ENCODE measurements around the gene TBX10.
A peak's percentile ranks its signal among the peaks of the same experiment; 100 is the strongest.
"Not testable (repeated sequence)": the region's sequence is repeated elsewhere in the genome, so short reads cannot be mapped to it uniquely, and the experiment has no call there.

The TBX10 gene

DNA sequence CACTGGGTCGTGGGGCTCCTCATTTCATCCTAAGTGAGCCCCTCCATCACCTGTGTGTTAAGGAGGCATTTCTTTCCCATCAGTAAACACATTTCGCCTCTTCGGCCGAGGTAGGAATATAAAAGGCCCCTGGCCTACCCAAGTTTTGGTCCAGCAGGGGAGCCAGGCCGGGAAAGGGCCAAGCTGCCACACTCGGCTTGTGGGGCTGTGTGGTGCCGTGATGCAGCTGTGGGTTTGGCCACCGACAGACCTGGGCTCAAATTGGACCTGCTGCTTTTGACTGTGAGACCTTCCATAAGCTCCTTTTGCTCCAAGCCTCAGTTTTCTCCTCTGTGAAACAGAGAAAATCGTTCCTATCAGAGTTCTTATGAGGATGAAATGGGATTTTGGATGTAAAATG, 32.1 kb downstream of the TBX10 start:
- no peak for DNase-seq (ENCODE audit: low read depth, low spot score)
- Histone ChIP-seq H3K4me1 (ENCODE audit: insufficient read depth, insufficient read length) (peaks cover 21% of the 10 kb centered on the region), H3K4me3 (ENCODE audit: insufficient read length, low read depth) (peak overlapping the region; percentile 98), H3K36me3 (ENCODE audit: insufficient read depth, insufficient read length, low read length) (peaks cover 45% of the 10 kb centered on the region), H3K9ac (ENCODE audit: insufficient read length, low read depth) (peak overlapping the region; percentile 96), H3K27me3 (ENCODE audit: insufficient read depth, insufficient read length) (no peaks in the 10 kb centered on the region), H3K9me3 (ENCODE audit: insufficient read depth, low read length) (peaks cover 5% of the 10 kb centered on the region)
- TF ChIP-seq YY1 (IDR thresholded peaks at IDR 0.05; ENCODE audit: insufficient read depth, insufficient read length) (no peak), SUZ12 (IDR thresholded peaks at IDR 0.05; ENCODE audit: extremely low read depth, insufficient read depth, insufficient read length) (no peak)

DNA sequence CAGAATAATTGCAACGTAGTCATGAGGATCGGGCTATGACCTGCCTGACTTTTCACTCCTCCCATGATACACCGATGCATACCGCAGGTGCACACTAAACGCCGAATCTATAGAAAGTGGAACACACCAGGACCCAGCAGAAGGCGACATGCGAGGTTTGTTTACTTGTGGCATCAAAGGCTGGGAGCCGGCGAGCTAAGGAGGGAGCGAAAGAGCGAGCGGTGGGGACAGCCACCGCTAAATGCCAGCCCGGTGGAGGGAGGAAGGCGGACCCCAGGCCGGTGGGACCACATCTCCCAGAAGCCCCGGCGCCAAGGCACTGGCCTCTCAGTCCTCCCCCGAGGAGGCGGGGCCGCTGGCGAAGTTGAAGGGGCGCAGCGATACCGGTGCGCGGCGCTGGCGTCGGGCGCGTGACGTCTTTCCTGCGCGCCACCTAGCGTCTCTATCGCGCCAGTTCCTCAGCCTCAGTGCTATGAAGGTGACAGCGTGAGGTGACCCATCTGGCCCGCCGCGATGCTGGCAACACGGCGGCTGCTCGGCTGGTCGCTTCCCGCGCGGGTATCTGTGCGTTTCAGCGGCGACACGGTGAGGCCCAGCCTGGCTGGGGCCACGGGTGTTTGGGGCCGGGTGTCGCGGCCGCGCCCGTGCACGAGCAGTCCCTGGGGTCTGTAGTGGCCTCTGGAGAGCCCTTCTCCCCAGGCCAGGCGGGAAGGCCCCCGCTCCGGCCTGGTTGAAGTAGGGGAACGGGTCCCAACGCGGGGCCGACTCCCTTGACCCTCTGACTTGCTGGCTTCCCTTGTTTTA, 32.9 kb downstream of the TBX10 start, which contains the start of gene NDUFV1:
NDUFV1 (plus strand) TSS at position 445 of the 804 bp plus-strand sequence; CDS start at position 514, 69 bp downstream.
- no peaks in the 10 kb centered on the region for H3K27me3 ChIP-seq (ENCODE audit: insufficient read depth, insufficient read length)
- DNase-seq (ENCODE audit: low read depth, low spot score), result peak; percentile 95
- H3K9me3 ChIP-seq (ENCODE audit: insufficient read depth, low read length), result peaks cover 13% of the 10 kb centered on the region
- H3K4me3 ChIP-seq (ENCODE audit: insufficient read length, low read depth), result peak within 1 kb of the TSS; percentile 98
- peak within 1 kb of the TSS; percentile 96 for H3K9ac ChIP-seq (ENCODE audit: insufficient read length, low read depth)
- H3K36me3 ChIP-seq (ENCODE audit: insufficient read depth, insufficient read length, low read length), result peaks cover 37% of the 10 kb centered on the region
- H3K4me1 ChIP-seq (ENCODE audit: insufficient read depth, insufficient read length), result peaks cover 21% of the 10 kb centered on the region
- no peak for TF ChIP-seq ZNF274 (IDR thresholded peaks at IDR 0.05; ENCODE audit: low read depth, low read length)
- TF ChIP-seq SUZ12 (IDR thresholded peaks at IDR 0.05; ENCODE audit: extremely low read depth, insufficient read depth, insufficient read length), result no peak
- TF ChIP-seq YY1 (IDR thresholded peaks at IDR 0.05; ENCODE audit: insufficient read depth, insufficient read length), result no peak

DNA sequence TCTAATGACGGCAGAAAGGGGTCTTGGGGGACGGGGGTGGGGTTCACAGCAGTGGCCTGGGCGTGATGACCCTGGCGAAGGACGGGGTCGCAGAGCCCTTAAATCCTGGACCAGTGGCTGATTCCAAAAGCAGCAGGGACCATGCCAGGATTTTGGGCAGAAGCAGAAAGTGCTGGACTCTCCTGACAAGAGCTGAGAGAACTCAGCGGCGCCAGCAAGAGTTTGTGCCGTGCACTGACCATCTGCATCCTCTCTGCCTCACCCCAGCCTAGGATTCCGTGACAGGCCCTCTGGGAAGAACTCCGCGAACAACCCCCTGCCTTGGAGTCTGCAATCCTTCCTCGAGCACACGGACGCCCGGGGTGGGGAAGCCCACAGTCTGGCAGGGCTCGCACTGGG, 33.5 kb downstream of the TBX10 start:
- peak overlapping the region; percentile 63 for H3K9ac ChIP-seq (ENCODE audit: insufficient read length, low read depth)
- peaks cover 19% of the 10 kb centered on the region for H3K9me3 ChIP-seq (ENCODE audit: insufficient read depth, low read length)
- peak overlapping the region; percentile 98 for H3K4me3 ChIP-seq (ENCODE audit: insufficient read length, low read depth)
- TF ChIP-seq YY1 (IDR thresholded peaks at IDR 0.05; ENCODE audit: insufficient read depth, insufficient read length) (no peak), SUZ12 (IDR thresholded peaks at IDR 0.05; ENCODE audit: extremely low read depth, insufficient read depth, insufficient read length) (no peak), ZNF274 (IDR thresholded peaks at IDR 0.05; ENCODE audit: low read depth, low read length) (no peak)
- DNase-seq (ENCODE audit: low read depth, low spot score), result no peak
- H3K36me3 ChIP-seq (ENCODE audit: insufficient read depth, insufficient read length, low read length), result peaks cover 31% of the 10 kb centered on the region
- no peaks in the 10 kb centered on the region for H3K27me3 ChIP-seq (ENCODE audit: insufficient read depth, insufficient read length)
- H3K4me1 ChIP-seq (ENCODE audit: insufficient read depth, insufficient read length), result peaks cover 21% of the 10 kb centered on the region

DNA sequence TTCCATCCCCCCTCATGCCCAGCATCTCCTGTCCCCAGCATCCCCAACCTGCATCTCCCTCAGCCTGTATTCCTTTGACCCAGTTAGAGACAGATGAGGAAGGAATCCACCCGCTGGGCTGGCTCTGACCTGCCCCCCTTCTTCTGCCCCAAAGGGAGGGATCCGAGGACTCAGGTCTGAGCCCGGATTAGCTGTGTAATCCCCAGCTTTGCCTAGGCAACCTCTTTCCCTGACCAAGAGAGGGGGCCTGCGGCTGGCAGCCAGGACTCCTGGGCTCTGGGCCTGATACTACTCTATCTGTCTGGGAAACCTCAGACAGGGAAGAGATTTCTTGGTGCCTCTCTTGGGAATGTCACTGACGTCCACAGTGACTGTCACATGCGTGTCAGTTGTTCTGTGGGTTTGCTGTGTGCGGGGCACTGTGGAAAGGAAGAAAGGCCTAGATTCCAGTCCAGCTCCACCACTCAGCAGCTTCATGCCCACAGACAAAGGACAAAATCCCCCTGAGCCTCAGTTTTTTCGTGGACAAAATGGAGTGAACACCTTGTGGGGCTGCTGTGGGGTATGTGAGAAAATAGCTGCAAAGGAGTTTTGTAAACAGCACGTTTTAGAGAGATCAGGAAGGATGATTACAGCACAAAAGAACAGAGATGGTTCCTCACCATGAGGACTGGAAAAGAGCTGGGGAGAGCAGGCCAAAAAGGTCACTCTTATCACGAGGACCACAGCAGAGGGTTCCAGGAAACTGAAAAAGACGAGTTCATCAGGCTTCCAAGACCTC, 34.1 kb downstream of the TBX10 start:
- TF ChIP-seq ZNF274 (IDR thresholded peaks at IDR 0.05; ENCODE audit: low read depth, low read length), result no peak
- TF ChIP-seq SUZ12 (IDR thresholded peaks at IDR 0.05; ENCODE audit: extremely low read depth, insufficient read depth, insufficient read length), result no peak
- no peak for TF ChIP-seq YY1 (IDR thresholded peaks at IDR 0.05; ENCODE audit: insufficient read depth, insufficient read length)
- no peak overlapping the region for H3K4me3 ChIP-seq (ENCODE audit: insufficient read length, low read depth)
- H3K9ac ChIP-seq (ENCODE audit: insufficient read length, low read depth), result peak overlapping the region; percentile 38
- no peak for DNase-seq (ENCODE audit: low read depth, low spot score)
- H3K36me3 ChIP-seq (ENCODE audit: insufficient read depth, insufficient read length, low read length), result peaks cover 24% of the 10 kb centered on the region
- H3K4me1 ChIP-seq (ENCODE audit: insufficient read depth, insufficient read length), result peaks cover 21% of the 10 kb centered on the region
- H3K9me3 ChIP-seq (ENCODE audit: insufficient read depth, low read length), result peaks cover 26% of the 10 kb centered on the region
- H3K27me3 ChIP-seq (ENCODE audit: insufficient read depth, insufficient read length), result no peaks in the 10 kb centered on the region

DNA sequence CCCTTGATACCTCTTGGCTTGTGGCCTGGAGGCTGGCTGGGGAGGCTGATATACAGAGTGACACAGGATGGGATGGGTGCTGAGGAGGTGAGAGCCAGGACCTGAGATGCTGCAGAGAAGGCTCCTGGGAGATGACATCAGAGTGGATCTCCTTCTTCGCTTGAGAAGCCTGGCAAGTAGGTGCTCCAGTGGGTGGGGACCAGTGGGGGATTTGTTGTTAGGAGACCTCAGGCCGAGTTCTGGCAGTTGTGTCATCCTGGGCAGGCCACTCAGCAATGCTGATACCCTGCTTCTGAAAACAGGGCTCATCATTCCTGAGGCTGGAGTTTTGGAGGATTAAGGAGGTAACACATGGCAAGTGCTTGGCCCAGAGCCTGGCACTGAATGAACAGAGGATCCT, 34.7 kb downstream of the TBX10 start:
- H3K36me3 ChIP-seq (ENCODE audit: insufficient read depth, insufficient read length, low read length), result peaks cover 18% of the 10 kb centered on the region
- H3K9me3 ChIP-seq (ENCODE audit: insufficient read depth, low read length), result peaks cover 30% of the 10 kb centered on the region
- no peak for TF ChIP-seq YY1 (IDR thresholded peaks at IDR 0.05; ENCODE audit: insufficient read depth, insufficient read length)
- no peak for TF ChIP-seq SUZ12 (IDR thresholded peaks at IDR 0.05; ENCODE audit: extremely low read depth, insufficient read depth, insufficient read length)
- TF ChIP-seq ZNF274 (IDR thresholded peaks at IDR 0.05; ENCODE audit: low read depth, low read length), result no peak
- peaks cover 21% of the 10 kb centered on the region for H3K4me1 ChIP-seq (ENCODE audit: insufficient read depth, insufficient read length)
- H3K4me3 ChIP-seq (ENCODE audit: insufficient read length, low read depth), result no peak overlapping the region
- no peak for DNase-seq (ENCODE audit: low read depth, low spot score)
- no peaks in the 10 kb centered on the region for H3K27me3 ChIP-seq (ENCODE audit: insufficient read depth, insufficient read length)
- peak overlapping the region; percentile 38 for H3K9ac ChIP-seq (ENCODE audit: insufficient read length, low read depth)

DNA sequence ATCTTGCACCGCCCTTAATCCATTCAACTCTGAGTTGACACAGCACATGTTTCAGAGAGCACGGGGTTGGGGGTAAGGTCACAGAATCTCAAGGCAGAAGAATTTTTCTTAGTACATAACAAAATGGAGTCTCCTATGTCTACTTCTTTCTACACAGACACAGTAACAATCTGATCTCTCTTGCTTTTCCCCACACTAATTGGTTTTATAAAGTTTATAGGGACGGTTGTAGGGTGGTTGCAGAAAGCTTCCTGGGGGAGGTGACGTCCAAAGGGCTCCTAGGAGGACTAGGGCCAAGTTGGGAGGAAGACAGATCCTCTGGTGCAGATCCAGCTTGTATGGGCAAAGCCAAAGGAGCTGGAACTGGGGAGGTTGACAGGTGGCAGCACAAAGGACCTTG, 35.4 kb downstream of the TBX10 start:
- H3K9ac ChIP-seq (ENCODE audit: insufficient read length, low read depth); H3K4me3 ChIP-seq (ENCODE audit: insufficient read length, low read depth); H3K27me3 ChIP-seq (ENCODE audit: insufficient read depth, insufficient read length); DNase-seq (ENCODE audit: low read depth, low spot score): not testable (repeated sequence)
- peaks cover 37% of the 10 kb centered on the region for H3K9me3 ChIP-seq (ENCODE audit: insufficient read depth, low read length)
- peaks cover 11% of the 10 kb centered on the region for H3K36me3 ChIP-seq (ENCODE audit: insufficient read depth, insufficient read length, low read length)
- H3K4me1 ChIP-seq (ENCODE audit: insufficient read depth, insufficient read length), result peaks cover 21% of the 10 kb centered on the region

DNA sequence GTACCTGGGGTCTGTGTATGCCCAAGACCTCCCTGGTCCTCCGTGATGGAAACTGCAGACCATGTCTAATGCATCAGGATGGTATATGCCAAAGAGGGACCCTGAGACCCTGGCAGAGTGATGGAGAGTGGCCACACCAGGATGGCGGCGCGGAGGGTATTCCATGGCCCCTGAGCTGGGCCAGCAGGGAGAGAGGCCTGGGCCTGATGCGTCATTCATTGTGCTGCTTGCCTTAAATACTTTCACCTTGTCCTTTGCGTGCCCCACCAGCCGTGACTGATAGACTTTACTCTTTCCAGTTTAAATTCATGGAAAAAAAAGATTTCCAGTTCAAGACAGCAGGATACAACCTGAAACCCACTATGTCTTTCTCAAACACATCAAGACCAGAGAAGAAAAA, 38.5 kb downstream of the TBX10 start:
- Histone ChIP-seq H3K4me1 (ENCODE audit: insufficient read depth, insufficient read length) (peaks cover 19% of the 10 kb centered on the region), H3K9me3 (ENCODE audit: insufficient read depth, low read length) (peaks cover 58% of the 10 kb centered on the region), H3K27me3 (ENCODE audit: insufficient read depth, insufficient read length) (no peaks in the 10 kb centered on the region), H3K9ac (ENCODE audit: insufficient read length, low read depth) (no peak overlapping the region), H3K4me3 (ENCODE audit: insufficient read length, low read depth) (no peak overlapping the region), H3K36me3 (ENCODE audit: insufficient read depth, insufficient read length, low read length) (no peaks in the 10 kb centered on the region)
- no peak for DNase-seq (ENCODE audit: low read depth, low spot score)
- TF ChIP-seq ZNF274 (IDR thresholded peaks at IDR 0.05; ENCODE audit: low read depth, low read length) (no peak), YY1 (IDR thresholded peaks at IDR 0.05; ENCODE audit: insufficient read depth, insufficient read length) (no peak), SUZ12 (IDR thresholded peaks at IDR 0.05; ENCODE audit: extremely low read depth, insufficient read depth, insufficient read length) (no peak)

All from NT2/D1 (cell line).